Neuronal stem cell (in vitro differentiated cells): ENCODE results near the gene SNRNP27. TPM values are rescaled to one million over a fixed set of nuclear protein-coding genes. Genes with fewer than 3 reads are reported as not detected.
A peak's percentile ranks its signal among the peaks of the same experiment; 100 is the strongest.

Experiments used
- DNase-seq: peaks from one replicate; pipeline ENCODE4 v3.0.0-alpha.2; 2013; ENCODE audit warnings: low spot score
- H2AFZ ChIP-seq: one replicate; pipeline ENCODE4 v1.6.1; 2013; ENCODE audit warnings: mild to moderate bottlenecking, low read length, inconsistent platforms
- H2AK5ac ChIP-seq: 2 replicates; pipeline ENCODE4 v1.6.1; 2013; ENCODE audit warnings: low read depth, mild to moderate bottlenecking, inconsistent platforms, low read length, moderate library complexity, mixed read lengths
- H2BK120ac ChIP-seq: 2 replicates; pipeline ENCODE4 v1.6.1; 2013; ENCODE audit warnings: low read depth, mild to moderate bottlenecking, inconsistent platforms, low read length, moderate library complexity, mixed read lengths
- H2BK12ac ChIP-seq: one replicate; pipeline ENCODE4 v1.6.1; 2013; ENCODE audit warnings: low read length, inconsistent platforms
- H2BK15ac ChIP-seq: 2 replicates; pipeline ENCODE4 v1.6.1; 2013; ENCODE audit warnings: mild to moderate bottlenecking, low read length, inconsistent platforms, mixed read lengths
- H2BK5ac ChIP-seq: one replicate; pipeline ENCODE4 v1.6.1; 2013; ENCODE audit warnings: inconsistent platforms, mild to moderate bottlenecking, low read length, moderate library complexity
- H3K14ac ChIP-seq: one replicate; pipeline ENCODE4 v1.6.1; 2013; ENCODE audit warnings: low read length, inconsistent platforms
- H3K18ac ChIP-seq: 2 replicates; pipeline ENCODE4 v1.6.1; 2013; ENCODE audit warnings: low read length, inconsistent platforms
- H3K23ac ChIP-seq: 2 replicates; pipeline ENCODE4 v1.6.1; 2013; ENCODE audit warnings: low read depth, mild to moderate bottlenecking, mixed read lengths, low read length, inconsistent platforms; ENCODE audit not compliant: poor library complexity
- H3K27ac ChIP-seq: replicated peaks from 3 replicates; pipeline ENCODE4 v1.5.1; 2013; ENCODE audit warnings: low read length, inconsistent platforms
- H3K27me3 ChIP-seq, 3 experiments: 2 replicates each; pipeline ENCODE4 v1.6.1; 2013; ENCODE audit warnings: low read length in 3 of 3, mild to moderate bottlenecking in 2 of 3, inconsistent platforms in 1 of 3, low read depth in 1 of 3, mixed read lengths in 1 of 3, moderate library complexity in 1 of 3; ENCODE audit not compliant: control insufficient read depth in 3 of 3, insufficient read depth in 3 of 3
- H3K36me3 ChIP-seq, 2 donors: replicated peaks in 1 of 2; 2 replicates each; pipeline ENCODE4 v1.6.1; 2013; ENCODE audit warnings: low read length in 2 of 2; ENCODE audit not compliant: control insufficient read depth in 2 of 2, insufficient read depth in 2 of 2
- H3K4ac ChIP-seq: 2 replicates; pipeline ENCODE4 v1.6.1; 2013; ENCODE audit warnings: inconsistent platforms, mild to moderate bottlenecking, low read length, moderate library complexity
- H3K4me1 ChIP-seq, 2 donors: 1 replicate in 1 of 2; 2 replicates in 1 of 2; pipeline ENCODE4 v1.6.1; 2013; ENCODE audit warnings: low read length in 2 of 2, low read depth in 1 of 2; ENCODE audit not compliant: control insufficient read depth in 2 of 2, insufficient read depth in 1 of 2
- H3K4me2 ChIP-seq: one replicate; pipeline ENCODE4 v1.6.1; 2013; ENCODE audit warnings: mild to moderate bottlenecking, low read length, inconsistent platforms; ENCODE audit not compliant: insufficient read depth, poor library complexity, severe bottlenecking
- H3K4me3 ChIP-seq, 2 donors: 2 replicates each; pipeline ENCODE4 v1.5.1; 2013; ENCODE audit warnings: low read length in 2 of 2, mild to moderate bottlenecking in 2 of 2, inconsistent platforms in 1 of 2, moderate library complexity in 1 of 2
- H3K79me1 ChIP-seq: one replicate; pipeline ENCODE4 v1.6.1; 2013; ENCODE audit warnings: low read depth, mild to moderate bottlenecking, inconsistent platforms, low read length, moderate library complexity
- H3K9ac ChIP-seq: one replicate; pipeline ENCODE4 v1.6.1; 2013; ENCODE audit warnings: mild to moderate bottlenecking, low read depth, low read length, inconsistent platforms; ENCODE audit not compliant: poor library complexity
- H3K9me3 ChIP-seq, 2 donors: replicated peaks in 1 of 2; 2 replicates each; pipeline versions ENCODE3 to v1.6.1; 2013; ENCODE audit warnings: low read length in 2 of 2, mild to moderate bottlenecking in 2 of 2, inconsistent platforms in 1 of 2, low read depth in 1 of 2, mixed read lengths in 1 of 2, moderate library complexity in 1 of 2; ENCODE audit not compliant: control insufficient read depth in 2 of 2, insufficient read depth in 1 of 2
- H4K8ac ChIP-seq: one replicate; pipeline ENCODE4 v1.6.1; 2013; ENCODE audit warnings: low read depth, mild to moderate bottlenecking, inconsistent platforms, low read length, moderate library complexity
- H4K91ac ChIP-seq: one replicate; pipeline ENCODE4 v1.6.1; 2013; ENCODE audit warnings: low read length, low read depth, mild to moderate bottlenecking, inconsistent platforms; ENCODE audit not compliant: poor library complexity
- WGBS, 2 donors: extraction: QIAGEN DNeasy Blood & Tissue Kit; methylation state at CpG; one replicate each; pipeline ENCODE4 v1.1.7; 2013; ENCODE audit warnings: missing lambda C conversion rate in 2 of 2, mixed read lengths in 1 of 2; ENCODE audit not compliant: insufficient read length in 2 of 2, insufficient replicate concordance in 1 of 2; ENCODE audit errors: extremely low coverage in 2 of 2; 5-methylcytosine and 5-hydroxymethylcytosine counted together
- polyA plus RNA-seq, 2 experiments: library from polyadenylated mRNA; stranded (reverse); fragments of 200-250 nt; gene quantifications; one replicate each; pipeline ENCODE4 v1.2.3, GENCODE V29; 2013

The SNRNP27 gene, protein sequence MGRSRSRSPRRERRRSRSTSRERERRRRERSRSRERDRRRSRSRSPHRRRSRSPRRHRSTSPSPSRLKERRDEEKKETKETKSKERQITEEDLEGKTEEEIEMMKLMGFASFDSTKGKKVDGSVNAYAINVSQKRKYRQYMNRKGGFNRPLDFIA
- 123 TPM for polyA plus RNA-seq (2013, experiment 1 of 2)
- polyA plus RNA-seq (2013, experiment 2 of 2) = 126 TPM

DNA sequence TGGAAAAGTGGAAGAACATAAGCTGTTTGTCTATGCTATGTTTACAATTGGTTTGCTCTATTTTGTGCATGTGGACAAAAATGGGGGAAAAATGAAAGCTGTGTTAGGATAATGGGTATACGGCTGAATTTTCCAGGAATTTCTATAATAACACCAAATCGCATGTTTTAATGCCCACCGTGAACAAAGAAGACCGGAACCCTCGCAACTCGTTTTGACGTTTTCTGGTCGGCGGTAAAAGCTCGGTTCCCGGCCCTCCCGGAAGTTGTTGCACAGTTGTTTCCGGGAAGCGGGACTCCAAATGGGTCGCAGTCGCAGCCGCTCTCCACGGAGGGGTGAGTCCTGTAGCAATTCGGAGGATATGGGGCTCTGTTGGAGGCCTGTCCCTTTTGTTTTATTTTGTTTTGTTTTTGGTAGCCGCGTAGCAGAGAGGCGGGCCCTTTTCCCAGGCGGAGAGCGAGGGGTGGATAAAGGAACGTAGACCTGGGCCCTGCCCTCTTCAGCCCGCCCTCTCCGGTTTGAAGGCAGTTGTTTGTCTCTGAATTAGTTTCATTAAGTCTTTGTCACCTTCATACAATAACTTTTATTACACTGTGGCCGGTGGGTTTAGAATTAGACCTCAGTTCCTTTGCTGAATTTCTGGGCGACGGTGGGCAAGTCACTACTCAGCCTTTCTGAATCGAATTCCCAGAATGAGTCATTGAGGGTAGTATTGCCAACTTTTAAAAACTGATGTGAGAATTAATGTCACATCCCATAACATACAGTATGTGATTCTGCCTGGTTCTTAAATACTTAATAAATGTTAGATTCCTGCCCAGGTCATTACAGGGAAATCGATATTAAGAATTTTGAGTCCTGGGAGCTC is at the start of gene SNRNP27:
SNRNP27 (plus strand) TSS at position 273 of the 868 bp plus-strand sequence; CDS start at position 302, 29 bp downstream.
- H3K79me1 ChIP-seq = no peaks in the 10 kb centered on the region
- no peak within 1 kb of the TSS for H2BK12ac ChIP-seq
- no peak within 1 kb of the TSS for H2AK5ac ChIP-seq
- H2BK15ac ChIP-seq = no peak within 1 kb of the TSS
- no peak within 1 kb of the TSS for H3K4ac ChIP-seq
- DNase-seq = peak; percentile 68
- no peak within 1 kb of the TSS for H4K8ac ChIP-seq
- no peaks in the 10 kb centered on the region for H3K27me3 ChIP-seq
- H2BK120ac ChIP-seq = no peak within 1 kb of the TSS
- peak within 1 kb of the TSS; percentile 92 for H2AFZ ChIP-seq
- peak within 1 kb of the TSS; percentile 4 for H3K27ac ChIP-seq
- H3K18ac ChIP-seq = no peak within 1 kb of the TSS
- peaks cover 0 to 4% of the 10 kb centered on the region in 2 donors for H3K9me3 ChIP-seq
- H3K36me3 ChIP-seq = peaks cover 12 to 40% of the 10 kb centered on the region in 2 donors
- no peak within 1 kb of the TSS for H3K14ac ChIP-seq
- no peak within 1 kb of the TSS for H2BK5ac ChIP-seq
- H4K91ac ChIP-seq = no peak within 1 kb of the TSS
- WGBS, 2 donors = no CpG with 5 or more reads among the region's 32 CpGs
- H3K9ac ChIP-seq = no peak within 1 kb of the TSS
- peak within 1 kb of the TSS; percentile 63 to 88 for H3K4me3 ChIP-seq
- no peaks in the 10 kb centered on the region for H3K4me1 ChIP-seq
- no peak within 1 kb of the TSS for H3K23ac ChIP-seq
- peak within 1 kb of the TSS; percentile 48 for H3K4me2 ChIP-seq

- peaks cover 15 to 92% of the 10 kb centered on the region in 2 donors for H3K36me3 ChIP-seq
These were observed 49.8 kb upstream of the SNRNP27 start for GRCh38 chr2:69843993-69844392.

DNA sequence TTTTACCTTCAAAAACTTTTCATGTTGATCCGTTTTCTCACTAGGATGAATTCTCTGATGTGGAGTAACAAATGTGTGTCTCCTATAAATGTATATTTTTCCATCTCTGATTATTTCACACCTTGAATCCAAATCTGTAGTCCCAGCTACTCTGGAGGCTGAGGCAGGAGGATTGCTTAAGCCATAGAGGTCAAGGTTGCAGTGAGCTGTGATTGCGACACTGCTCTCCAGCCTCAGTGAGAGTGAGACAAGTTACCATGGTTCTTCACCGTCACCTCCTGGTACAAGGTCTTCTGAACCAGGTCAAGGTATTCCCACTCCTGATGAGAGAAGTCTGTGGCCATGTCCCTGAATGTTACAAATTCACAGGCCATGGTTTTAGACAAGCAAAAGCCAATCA is 49.2 kb upstream of the SNRNP27 start:
- no CpG with 5 or more reads among the region's 3 CpGs for WGBS, 2 donors
- Histone ChIP-seq H2AFZ (no peak overlapping the region), H2BK15ac (no peak overlapping the region), H2BK120ac (no peak overlapping the region), H3K4me2 (no peak overlapping the region), H3K27me3 (no peaks in the 10 kb centered on the region), H3K14ac (no peak overlapping the region), H3K4me3 (no peak overlapping the region), H3K27ac (no peak overlapping the region), H3K36me3 (peaks cover 18 to 92% of the 10 kb centered on the region in 2 donors), H3K18ac (no peak overlapping the region), H3K9ac (no peak overlapping the region), H3K9me3 (no peaks in the 10 kb centered on the region), H3K23ac (no peak overlapping the region), H2AK5ac (no peak overlapping the region), H4K91ac (no peak overlapping the region), H3K4me1 (no peaks in the 10 kb centered on the region), H3K79me1 (no peaks in the 10 kb centered on the region), H2BK12ac (no peak overlapping the region), H2BK5ac (no peak overlapping the region), H3K4ac (no peak overlapping the region), H4K8ac (no peak overlapping the region)
- DNase-seq = no peak

More at GRCh38 chr2:69843993-69844392, 49.8 kb upstream of the SNRNP27 start:
- H3K27me3 ChIP-seq = no peaks in the 10 kb centered on the region
- H4K8ac ChIP-seq = no peak overlapping the region
- H4K91ac ChIP-seq = no peak overlapping the region
- no peak for DNase-seq
- no peak overlapping the region for H2AFZ ChIP-seq
- no peak overlapping the region for H3K4me3 ChIP-seq
- H3K79me1 ChIP-seq = no peaks in the 10 kb centered on the region
- H2BK15ac ChIP-seq = no peak overlapping the region
- no peak overlapping the region for H3K18ac ChIP-seq
- H2BK120ac ChIP-seq = no peak overlapping the region
- no peak overlapping the region for H3K9ac ChIP-seq
- no peak overlapping the region for H3K27ac ChIP-seq
- H3K4me1 ChIP-seq = no peaks in the 10 kb centered on the region
- H3K14ac ChIP-seq = no peak overlapping the region
- H3K4me2 ChIP-seq = no peak overlapping the region
- H3K4ac ChIP-seq = no peak overlapping the region
- no peak overlapping the region for H2BK5ac ChIP-seq
- no peak overlapping the region for H3K23ac ChIP-seq
- H2BK12ac ChIP-seq = no peak overlapping the region
- H2AK5ac ChIP-seq = no peak overlapping the region
- H3K9me3 ChIP-seq = no peaks in the 10 kb centered on the region
